Activated CD4-positive, alpha-beta T cell treated with anti-CD3 and anti-CD28 coated beads, Interleukin-2, amount 50 U/mL, for 48 hours (primary cell): Measurements from ENCODE around the gene C3orf22.

Source experiments
- DNase-seq, 2 experiments: peaks; one replicate each; pipeline ENCODE4 v3.0.0-alpha.2; 2020

C3orf22 gene

GRCh38 chr3:126511291-126511690 is 47.4 kb downstream of the C3orf22 start:
- no peak for DNase-seq

- DNase-seq: no peak
Observed at GRCh38 chr3:126510308-126510910, 48.3 kb downstream of the C3orf22 start.

GRCh38 chr3:126509597-126510307 is 49.0 kb downstream of the C3orf22 start:
- DNase-seq: no peak

- DNase-seq: no peak
Observed at GRCh38 chr3:126508564-126508964, 50.2 kb downstream of the C3orf22 start.

GRCh38 chr3:126507886-126508285 is 50.8 kb downstream of the C3orf22 start:
- DNase-seq: no peak

DNA sequence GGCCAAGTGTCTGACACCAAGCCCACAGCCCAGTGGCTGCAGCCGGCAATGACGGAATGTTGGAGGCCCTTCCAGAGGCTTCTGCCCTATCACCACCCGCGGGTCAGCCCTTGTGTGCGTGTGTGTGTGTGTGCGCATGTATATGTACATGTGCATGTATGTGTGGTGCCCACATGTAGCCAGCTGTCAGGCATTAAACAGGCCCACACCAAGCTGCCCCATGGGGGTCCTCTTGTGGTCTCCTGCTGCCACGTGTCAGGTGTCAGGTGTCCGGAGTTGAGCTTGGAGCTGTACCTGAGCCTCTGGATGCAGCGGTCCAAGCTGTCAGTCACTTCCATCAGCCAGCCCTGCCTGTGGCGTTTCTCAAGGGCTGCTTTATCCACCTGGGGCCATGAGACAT is 55.0 kb downstream of the C3orf22 start:
- DNase-seq: no peak

- DNase-seq: no peak
Observed at GRCh38 chr3:126502656-126503055, 56.1 kb downstream of the C3orf22 start.

DNA sequence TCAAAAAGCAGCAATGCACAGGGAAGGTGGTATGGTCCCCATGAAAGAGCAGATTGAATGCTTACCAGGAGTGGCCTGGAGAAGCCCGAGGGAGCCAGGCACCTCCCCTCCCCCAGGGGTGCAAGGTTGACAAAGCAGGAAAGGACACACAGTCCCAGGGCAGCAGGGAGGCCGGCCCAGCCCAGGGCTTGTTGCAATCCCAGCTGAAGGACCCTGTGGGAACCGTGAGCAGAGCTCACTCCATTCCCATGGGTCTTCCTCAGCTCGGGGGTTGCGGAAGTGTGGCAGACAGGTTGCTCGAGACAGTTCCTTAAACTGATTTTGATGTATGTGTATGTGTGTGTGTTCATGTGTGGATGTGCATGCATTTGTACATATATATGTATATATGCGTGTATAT is 57.0 kb downstream of the C3orf22 start:
- no peak for DNase-seq

DNA sequence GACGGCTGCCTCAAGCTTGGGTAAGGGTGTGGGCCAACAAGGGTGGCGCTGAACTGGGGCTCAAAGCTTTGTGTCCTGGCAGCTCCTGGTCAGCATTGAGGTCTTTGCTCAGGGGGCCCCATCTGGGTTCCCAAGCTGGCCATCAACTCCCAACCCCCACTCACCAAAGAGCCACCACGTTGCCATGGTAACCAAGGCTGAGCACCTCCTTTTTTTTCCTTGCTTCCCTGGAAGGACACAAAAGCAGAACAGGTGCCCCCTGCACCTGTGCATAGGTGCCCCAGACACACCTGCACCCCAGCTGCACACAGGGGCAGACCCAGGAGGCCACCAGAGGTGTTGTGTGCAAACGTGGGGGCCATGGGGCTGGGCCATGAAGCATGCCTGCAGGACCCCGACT is 57.7 kb downstream of the C3orf22 start:
- no peak for DNase-seq

GRCh38 chr3:126500016-126500415 is 58.7 kb downstream of the C3orf22 start:
- no peak for DNase-seq
